K562 (cell line): ENCODE measurements around the gene ZMYM2.

Experiments
- GABPB1 ChIP-seq: sonication (generic); formaldehyde crosslinking; IDR thresholded peaks from 2 replicates; pipeline ENCODE4 v1.8.0; 2022; ENCODE audit warnings: mild to moderate bottlenecking, missing genetic modification reagents
- POLR2A ChIP-seq: fragments of 450-650 bp; conservative IDR thresholded peaks from 2 replicates; pipeline ENCODE4 v1.6.1; 2016
- TF ChIP-seq, protein P1 (sequence below), 3 experiments: IDR thresholded peaks in 2 of 3; conservative IDR thresholded peaks in 1 of 3; 2 replicates each; pipeline ENCODE4 v1.5.1; 2011 to 2012; ENCODE audit warnings: low read length in 3 of 3, mild to moderate bottlenecking in 3 of 3, control low read depth in 2 of 3, improper control_type of control experiment in 1 of 3, inconsistent platforms in 1 of 3, low read depth in 1 of 3, mixed read lengths in 1 of 3, moderate library complexity in 1 of 3; ENCODE audit not compliant: insufficient read depth in 2 of 3

DNA sequence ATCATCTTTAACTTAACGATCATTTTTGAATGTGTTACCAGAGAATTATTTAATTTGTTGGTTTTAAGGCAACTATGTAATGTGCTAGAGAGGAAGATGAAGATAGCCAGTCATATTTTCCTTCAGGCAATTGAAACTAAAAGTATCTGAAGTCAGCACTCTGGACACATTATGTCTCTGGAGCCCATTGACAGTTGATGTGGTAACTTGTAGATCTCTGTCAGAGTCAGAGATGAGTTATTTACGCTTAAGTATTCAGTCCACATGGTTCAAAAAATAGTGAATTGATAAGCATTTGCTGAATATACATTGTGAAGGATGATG is 2.1 kb downstream of the ZMYM2 start:
- TF ChIP-seq POLR2A (no peak), GABPB1 (CRISPR knock-in tag) (no peak)
- TF ChIP-seq, protein P1, sequence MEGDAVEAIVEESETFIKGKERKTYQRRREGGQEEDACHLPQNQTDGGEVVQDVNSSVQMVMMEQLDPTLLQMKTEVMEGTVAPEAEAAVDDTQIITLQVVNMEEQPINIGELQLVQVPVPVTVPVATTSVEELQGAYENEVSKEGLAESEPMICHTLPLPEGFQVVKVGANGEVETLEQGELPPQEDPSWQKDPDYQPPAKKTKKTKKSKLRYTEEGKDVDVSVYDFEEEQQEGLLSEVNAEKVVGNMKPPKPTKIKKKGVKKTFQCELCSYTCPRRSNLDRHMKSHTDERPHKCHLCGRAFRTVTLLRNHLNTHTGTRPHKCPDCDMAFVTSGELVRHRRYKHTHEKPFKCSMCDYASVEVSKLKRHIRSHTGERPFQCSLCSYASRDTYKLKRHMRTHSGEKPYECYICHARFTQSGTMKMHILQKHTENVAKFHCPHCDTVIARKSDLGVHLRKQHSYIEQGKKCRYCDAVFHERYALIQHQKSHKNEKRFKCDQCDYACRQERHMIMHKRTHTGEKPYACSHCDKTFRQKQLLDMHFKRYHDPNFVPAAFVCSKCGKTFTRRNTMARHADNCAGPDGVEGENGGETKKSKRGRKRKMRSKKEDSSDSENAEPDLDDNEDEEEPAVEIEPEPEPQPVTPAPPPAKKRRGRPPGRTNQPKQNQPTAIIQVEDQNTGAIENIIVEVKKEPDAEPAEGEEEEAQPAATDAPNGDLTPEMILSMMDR (IDR thresholded peaks at IDR 0.05 in 2 of 3, conservative IDR thresholded peaks at IDR 0.05 in 1 of 3; ENCODE audit: insufficient read depth in 2 of 3, low read depth in 1 of 3, low read length in 3 of 3): no peak
